Cardiac septum (tissue), 1 donor: Measurements from ENCODE around the gene FYN. TPM values are rescaled to one million over a fixed set of nuclear protein-coding genes. Genes with fewer than 3 reads are reported as not detected.
"Not testable (repeated sequence)": the region's sequence is repeated elsewhere in the genome, so short reads cannot be mapped to it uniquely, and the experiment has no call there.

Experiments used
- DNase-seq: peaks from one replicate; pipeline ENCODE4 v3.0.0-alpha.2; 2020; ENCODE audit warnings: low spot score
- intact Hi-C: fragments of 100-400 bp; cut with DNase I; formaldehyde crosslinking; loops from one replicate; pipeline ENCODE4 v1.14.0; 2022
- total RNA-seq: library from RNA; stranded (reverse); fragmentation: NEBNext Ultra II Directional; extraction: Animal tissue kit (Norgen Biotek cat#: 25700); gene quantifications from one replicate; pipeline ENCODE4 v1.2.1, GENCODE V29; 2021
- donor health status: DM: no; HTN: no; CAD: no.

FYN gene
- total RNA-seq, 1 donor from 2014 or later = 65.3 TPM

DNA sequence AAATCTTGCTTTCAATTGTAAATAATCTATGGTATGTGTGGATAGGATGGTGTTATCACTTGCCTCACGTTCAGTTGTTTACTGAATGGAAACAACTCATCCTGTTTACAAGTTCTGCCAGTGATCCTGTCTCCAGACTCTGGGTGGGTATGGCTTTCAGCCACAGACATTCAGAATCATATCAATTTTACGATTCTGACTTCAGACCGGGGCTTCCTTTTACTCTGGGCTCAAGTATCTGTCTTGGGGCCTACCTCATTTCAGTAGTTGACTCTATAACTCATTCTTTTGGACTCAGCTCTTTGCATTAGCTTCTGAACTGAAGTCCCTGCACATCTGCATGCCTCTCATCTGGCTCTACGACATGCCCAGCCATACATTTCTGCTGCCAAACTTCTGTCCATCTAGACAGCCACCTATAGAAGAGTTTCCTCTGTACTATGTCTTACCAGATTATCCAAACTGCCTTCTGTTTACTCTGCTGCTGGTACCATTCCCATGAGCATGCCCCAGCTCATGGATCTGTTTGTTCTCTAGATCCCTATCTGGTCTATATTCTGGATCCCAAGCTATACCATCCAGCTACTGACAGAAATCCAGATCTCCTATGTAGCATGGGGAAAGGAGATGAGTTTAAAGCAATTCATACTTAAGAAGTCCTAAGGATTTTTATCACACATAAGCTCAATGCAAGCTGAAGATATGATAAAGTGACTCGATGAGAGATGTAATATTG, 34.3 kb downstream of the FYN start:
- no peak for DNase-seq

DNA sequence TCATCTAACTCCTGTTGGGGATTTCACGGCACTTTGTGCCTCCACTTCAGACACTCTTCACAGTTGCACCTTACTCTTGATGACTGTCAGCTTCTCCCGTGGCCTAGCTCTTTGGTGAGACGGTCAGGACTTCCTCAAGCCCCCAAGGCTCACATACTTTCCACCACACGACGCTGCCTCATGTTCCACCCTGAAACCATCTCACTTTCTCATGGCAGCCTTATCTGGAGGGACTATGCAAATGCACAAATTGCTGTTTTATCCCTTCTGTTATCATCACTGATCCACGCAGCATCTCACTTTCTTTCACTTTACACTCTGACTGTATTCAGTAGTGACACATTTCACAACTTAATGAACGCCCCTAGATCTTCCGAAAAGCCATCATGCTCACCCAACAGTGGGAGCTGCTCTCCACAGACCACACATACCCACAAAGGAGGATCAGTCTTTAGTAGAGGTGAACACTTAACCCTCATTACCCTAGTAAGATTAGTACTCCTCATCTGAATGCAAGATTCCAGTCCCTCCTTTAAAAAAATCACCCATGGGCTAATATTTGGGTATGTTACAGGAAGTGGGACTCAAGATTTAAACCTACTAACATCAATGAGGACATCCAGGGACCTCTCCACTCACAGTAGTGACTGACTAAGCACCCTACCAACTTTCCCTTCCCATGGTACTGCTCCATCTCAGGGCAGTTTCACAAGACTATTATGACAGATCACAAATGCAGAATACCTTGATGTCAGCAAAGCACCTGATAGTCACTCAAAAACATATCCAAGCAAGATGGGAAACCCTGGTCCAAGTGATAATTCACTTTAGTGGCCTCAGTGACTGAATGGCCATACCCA, 35.4 kb downstream of the FYN start:
- intact Hi-C loops = no loop called here
- no peak for DNase-seq

More for the DNA sequence above, 34.3 kb downstream of the FYN start:
- intact Hi-C loops = no loop called here

DNA sequence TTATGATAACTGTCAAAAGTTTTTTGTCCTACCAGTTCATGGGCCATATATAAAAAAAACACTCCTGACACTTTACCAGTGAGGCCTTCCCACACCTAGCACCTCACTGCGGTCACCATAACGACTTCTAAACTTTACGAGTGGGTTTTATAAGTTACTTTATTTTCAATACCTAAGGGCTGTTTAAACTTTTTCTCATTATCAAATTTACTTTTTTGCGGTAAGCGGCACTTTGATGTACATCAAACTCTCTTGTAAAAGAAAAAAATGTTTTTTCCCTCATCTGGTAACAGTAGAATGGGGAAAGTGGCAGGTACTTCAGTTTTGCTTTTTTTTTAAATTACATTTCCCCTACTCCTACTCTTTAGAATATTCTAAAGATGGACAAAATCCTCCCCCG, 36.2 kb downstream of the FYN start:
- intact Hi-C loops = no loop called here
- DNase-seq = no peak

DNA sequence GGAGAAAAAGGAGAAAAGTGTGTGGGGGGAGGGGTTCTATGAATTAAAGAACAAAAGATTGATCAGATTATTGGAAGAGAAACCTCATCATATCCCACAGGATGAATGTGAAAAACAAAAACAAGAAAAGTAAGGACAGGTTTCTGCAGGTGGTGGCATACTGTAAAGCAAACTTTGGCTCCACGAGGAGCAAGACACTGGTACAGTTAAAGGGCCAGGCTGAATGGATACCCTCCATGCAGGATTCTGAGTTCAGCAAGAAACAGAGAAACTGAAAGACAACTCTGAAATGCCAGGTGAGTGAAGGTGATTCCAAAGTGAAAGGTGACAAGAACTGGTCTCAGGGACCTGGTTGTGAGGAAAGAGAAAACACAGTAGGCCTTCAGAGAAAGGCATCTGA, 37.4 kb downstream of the FYN start:
- no peak for DNase-seq
- intact Hi-C loops = no loop called here

DNA sequence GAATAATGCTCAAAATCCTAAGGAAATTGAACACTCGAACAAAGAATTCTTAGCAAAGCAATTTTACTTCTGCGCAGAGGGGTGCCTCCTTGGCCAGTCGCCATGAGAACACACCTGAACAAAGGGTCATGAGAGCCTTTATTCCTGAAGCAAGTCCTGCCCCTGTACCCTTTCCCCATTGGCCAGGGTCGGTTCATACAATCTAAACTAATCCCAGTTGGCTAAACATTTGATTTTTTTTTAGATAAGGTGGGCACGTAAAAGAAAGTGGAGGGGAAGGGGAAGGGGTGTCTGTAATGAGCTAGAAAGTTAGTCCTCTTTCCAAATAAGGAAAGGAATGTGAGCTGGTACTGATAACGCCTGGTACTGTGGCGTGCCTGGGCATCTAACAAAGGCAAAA, 37.9 kb downstream of the FYN start:
- DNase-seq, intact Hi-C loops: not testable (repeated sequence)

DNA sequence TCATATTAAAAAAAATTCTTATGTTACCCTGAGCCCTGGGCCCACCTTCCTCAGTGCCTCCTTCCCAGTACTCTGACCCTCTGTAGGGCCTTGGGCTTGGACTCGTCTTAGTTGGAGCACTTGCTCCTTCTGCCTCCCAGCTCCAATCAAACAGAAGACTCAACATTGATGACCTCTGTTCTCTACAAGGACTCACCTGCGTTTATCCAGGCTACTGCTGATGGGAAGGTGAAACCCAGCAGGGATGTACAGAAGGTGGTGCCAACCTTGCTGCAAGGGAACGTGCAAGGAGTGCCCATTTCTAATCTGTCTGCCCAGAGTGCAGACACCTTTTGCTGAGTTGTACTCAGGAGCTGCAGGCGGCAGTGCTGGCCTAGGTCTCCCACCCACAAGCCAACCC, 38.9 kb downstream of the FYN start:
- no peak for DNase-seq
- intact Hi-C loops = no loop called here

DNA sequence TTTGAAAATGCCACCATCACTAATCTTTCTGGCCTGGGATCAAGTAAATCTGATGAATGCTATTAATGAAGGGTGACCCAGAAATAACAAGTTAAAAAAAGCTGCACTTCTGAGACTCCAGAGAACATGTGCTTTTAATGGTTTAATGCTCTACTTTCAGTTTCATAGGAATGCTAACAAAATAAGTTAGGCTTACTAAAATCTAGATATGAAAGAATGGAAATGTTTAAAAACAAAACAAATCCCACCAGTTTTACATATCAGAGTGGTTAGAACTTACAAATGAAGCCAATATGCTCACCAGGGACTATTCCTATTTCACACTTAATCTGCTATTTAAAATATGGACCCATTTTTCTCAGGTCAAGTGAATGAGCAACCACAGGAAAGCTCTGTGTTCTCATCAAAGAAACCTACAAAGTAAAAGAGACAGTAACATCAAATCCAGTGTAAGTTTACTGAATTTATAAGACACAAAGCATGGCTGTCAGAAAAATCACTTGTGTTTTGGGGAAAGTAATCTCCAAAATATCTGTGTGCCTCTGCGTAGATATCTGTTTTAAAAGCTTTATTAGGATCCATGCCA, 40.3 kb downstream of the FYN start:
- DNase-seq = no peak
- intact Hi-C loops = no loop called here

DNA sequence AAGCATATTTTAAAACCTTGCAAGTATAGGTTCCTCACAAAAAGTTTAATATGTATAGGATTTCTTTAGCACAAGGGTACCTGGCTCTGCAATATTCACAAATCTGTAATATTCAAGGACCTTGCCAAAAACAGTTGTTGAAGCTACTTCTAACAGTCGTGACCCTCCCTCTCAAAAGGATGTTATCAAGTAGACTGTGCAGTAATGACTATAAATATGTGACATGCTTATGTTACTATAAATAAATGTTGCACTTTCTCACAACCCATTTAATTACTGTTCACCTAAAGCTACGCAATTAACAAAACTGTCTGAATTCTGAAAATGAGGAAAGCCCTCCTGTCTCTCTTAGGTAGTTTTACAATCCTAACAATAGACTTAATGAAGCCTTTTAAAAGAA, 41.8 kb downstream of the FYN start:
- no peak for DNase-seq
- intact Hi-C loops = no loop called here

DNA sequence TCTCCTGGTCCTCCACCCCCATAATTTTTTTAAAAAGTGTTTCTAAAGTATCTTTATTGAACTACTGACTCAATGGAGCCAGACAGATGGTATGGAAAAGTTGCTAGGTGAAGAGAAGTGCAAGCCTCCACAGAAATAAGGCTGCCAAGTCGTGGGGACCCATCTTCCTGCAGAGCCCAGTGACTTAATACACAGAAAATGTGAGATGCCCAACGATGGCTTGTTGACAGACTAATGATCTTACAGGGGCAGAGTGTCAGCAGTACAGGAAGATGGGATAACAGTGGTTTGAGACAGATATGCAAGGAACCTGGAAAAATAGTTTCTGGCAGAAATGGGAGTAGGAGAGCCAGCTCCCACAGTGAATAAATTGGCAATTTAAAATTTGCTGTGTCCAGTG, 43.3 kb downstream of the FYN start:
- intact Hi-C loops = loop anchor here (5.0 kb wide), 2 partner anchors 42 to 43 kb away; partner anchors contain the start of gene FYN
- no peak for DNase-seq

DNA sequence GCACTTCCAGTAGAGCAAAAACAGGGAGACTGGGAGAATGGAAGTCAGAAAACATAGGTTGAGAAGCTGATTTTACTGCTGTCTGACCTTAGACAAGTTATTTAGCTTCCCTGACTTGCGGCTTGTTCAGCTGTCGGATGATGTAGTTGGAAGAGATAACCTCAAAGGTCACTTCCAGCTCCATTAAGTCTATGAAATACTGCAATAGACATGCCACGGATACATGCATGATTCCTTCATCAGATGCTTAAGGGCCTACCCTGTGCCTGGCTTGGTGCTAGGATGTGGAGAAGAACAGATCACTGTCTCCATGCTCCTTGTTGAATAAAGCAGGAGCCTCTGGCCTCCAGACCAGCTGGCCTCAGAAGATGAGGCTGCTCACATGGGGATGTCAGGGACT, 43.7 kb downstream of the FYN start:
- intact Hi-C loops = loop anchor here (5.0 kb wide), 2 partner anchors 42 to 43 kb away; partner anchors contain the start of gene FYN
- DNase-seq = no peak

DNA sequence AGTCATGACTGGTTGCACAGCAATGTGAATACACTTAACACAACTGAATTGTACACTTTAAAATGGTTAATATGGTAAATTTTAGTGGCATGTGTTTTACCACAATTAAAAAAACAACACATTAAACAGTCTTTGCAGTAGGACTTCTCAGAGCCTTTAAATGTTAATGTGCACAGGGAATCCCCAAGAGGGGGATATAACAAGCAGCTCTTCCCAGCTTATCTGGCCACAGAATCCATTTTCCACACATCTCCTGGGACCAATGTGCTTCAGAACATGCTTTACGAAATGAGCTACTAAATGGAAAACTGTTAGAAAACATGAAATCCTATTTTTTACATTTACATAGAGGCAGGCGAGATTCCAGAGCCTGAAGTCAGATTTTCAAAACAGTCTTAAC, 44.4 kb downstream of the FYN start:
- intact Hi-C loops = loop anchor here (5.0 kb wide), 2 partner anchors 42 to 43 kb away; partner anchors contain the start of gene FYN
- DNase-seq = no peak

DNA sequence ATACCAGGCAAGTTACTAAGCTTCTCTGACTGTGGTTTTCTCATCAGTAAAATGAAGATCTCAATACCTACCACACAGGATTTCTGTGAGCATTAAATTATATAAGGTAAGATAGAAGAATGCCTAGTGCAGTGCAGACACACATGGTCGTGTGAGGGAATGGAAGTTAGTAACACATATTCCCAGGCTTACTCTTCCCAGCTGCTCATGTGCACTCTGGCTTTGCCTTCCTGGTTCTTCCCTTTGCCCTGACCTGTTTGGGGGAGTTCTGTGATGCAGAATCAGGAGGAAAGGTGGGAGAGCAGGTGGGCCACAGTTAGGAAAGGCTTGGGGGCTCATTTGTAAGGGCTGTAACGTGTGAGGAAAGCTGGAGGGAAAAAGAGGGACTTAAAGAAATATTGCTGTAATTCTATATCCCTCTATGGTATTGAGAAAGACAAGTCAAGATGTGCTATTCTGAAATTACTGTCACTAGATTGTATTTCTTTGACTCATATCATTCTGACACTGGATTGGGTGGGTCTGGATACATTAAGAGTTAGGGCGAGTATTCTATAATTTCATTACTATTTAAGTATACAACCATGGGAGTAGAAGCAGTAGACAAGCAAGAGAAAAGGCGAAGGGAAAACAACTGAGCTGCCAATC, 47.7 kb downstream of the FYN start:
- DNase-seq = no peak
- intact Hi-C loops = loop anchor here (5.0 kb wide), 2 partner anchors 38 to 47 kb away; partner anchors contain the start of gene FYN

DNA sequence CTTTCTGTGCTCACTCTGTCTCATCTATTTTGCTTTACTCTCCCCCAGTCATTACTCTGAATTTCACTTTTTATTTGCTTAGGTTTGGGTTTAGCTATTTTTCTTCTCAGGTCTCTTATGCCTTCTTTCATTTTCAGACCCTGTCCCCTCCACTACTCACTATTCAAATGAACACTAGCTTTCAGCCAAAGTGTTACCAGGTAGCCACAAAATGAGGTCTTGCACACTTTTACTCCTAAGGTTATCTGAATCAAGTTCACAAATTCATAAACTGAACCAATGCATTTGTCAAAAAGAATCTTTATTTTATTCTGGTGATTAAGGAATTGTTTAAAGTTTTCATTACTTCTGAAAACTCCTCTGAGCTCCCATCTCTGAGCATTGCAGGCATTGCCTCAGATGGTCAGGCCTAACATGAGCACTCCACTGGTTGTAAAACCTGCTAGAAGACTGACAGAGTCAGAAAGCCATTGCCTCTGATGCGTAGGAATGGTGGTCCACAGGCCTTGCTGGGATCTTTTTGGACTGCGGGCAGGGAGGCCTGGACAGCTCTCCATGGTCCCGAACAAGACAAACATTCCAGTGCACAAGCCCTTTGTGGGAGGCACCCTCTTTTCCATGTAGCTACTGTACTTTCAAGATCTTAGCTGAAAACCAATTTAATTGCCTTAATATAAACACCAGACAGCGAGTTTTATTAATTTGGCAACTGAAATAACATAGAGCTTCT, 48.5 kb downstream of the FYN start:
- DNase-seq = no peak
- intact Hi-C loops = loop anchor here (5.0 kb wide), 2 partner anchors 37 to 48 kb away; partner anchors contain the start of gene FYN

DNA sequence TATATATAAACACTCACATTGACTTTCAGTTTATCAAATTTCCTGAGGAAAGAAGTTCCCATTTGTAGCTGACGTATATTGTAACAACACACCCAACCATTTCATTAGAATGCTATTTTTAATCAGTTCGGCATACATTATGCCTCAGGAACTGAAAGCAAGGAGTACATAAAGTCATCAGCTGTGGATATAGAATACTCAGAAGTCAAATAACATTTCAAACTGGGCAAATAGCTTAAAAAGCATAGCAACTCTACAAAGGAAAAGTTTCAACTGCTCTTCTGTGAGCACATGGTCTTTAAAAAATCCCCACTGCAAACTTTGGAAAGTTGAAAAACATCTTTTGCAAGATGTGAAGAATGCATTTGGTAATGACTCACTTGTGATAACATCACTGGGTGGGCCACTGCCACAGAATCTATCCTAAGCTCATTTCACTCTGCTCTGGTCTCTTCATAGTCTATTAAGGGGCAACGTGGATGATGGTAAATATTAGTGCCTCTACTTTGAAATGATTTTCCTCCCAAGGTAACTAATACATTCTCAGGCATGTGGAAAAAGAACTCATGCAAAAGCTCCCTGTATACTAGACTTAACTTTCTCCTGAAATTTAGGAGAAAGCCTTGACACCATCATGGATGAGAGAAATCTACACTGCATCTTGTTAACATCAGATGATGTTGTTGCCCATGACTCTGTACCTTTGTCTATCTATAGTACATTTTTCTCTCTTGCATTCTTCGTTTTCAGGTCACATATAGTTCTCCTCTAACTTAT, 49.2 kb downstream of the FYN start:
- DNase-seq = no peak
- intact Hi-C loops = no loop called here

DNA sequence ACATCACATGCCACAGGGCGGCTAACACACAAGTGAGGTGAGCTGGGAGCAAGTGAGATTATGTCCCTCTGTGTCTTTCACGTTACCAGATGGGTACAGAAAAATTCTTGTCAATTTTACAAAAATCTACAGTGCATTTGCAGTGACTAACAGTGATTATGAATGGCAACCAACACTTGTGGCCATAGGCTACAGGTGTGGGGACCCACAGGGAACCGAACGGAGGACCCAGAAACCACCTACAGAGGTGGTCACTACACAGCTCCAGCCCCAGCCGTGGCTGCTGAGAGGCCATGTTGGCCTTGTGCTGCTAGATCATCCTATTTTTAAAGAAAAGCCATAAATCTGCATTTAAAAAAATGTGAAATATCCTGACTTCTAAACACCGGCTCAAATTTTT, 50.2 kb downstream of the FYN start:
- no peak for DNase-seq
- intact Hi-C loops = no loop called here

DNA sequence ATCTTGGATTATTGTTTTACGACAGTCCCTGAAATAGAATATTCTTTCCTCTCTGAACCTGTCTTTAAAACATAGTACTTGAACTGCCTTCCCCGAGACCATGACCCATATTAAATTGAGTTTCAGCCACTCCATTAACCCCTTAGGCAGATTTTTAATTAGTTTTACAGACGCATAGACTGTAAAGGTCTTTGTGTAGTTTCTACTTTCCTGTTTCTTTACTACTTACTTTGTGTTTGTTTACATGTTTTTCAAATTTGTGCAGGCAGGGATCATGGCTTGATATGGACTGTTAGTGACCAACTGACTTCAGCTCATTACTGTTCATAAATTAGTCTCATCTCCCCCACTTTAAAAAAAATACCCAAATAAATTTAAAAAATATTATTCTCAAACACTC, 53.8 kb downstream of the FYN start:
- intact Hi-C loops = no loop called here
- no peak for DNase-seq

DNA sequence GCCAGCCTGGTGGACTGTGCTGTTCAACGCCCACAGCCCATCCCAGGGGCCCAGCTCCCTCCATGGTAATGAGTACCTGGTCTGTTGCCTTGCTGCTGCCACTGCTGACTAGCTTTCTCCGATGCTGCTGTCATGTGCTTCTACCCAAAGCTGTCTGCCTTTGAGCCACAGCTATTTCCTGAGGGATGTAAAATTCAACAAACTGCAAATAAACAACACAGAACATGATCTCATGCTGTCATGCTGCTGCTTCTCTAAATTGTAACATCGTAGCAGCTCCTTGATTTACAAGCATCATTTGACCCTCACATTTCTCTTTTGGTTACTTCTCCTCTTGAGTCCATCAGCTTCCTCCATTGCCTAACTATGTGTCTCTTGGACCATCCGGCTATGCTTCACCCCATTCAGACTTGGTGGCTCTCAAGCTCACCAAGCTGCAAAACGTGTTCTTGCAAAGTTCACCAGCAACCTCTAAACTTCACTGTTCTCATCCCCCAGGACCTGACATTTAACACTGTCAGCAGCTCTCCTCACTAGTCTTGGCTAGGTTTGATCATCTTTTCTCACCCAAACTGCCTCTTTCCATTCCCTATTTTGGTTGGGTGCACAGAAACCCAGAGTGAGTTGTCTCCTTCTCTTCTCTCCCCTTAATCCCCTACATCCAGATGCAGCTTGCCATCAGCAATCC, 54.6 kb downstream of the FYN start:
- intact Hi-C loops = no loop called here
- DNase-seq = no peak
